ENCODE data around the gene OR52H1. TPM values are rescaled to one million over a fixed set of nuclear protein-coding genes. Genes with fewer than 3 reads are reported as not detected.

Gene OR52H1
- total and polyA plus RNA-seq, 4 experiments from 2014 or later: not detected

GRCh38 chr11:5536482-5536881, 11.9 kb downstream of the OR52H1 start:
- Mint-ChIP-seq H3K36me3 (no peaks in the 10 kb centered on the region), H3K4me1 (no peaks in the 10 kb centered on the region), H3K27me3 (peaks cover 1 to 3% of the 10 kb centered on the region in 2 donors), H3K4me3 (no peak overlapping the region), H3K27ac (no peak overlapping the region), H3K9me3 (peaks cover 0 to 11% (median 3%) of the 10 kb centered on the region in 8 donors)
- no peaks in the 10 kb centered on the region for H3K36me3 ChIP-seq (ENCODE audit: insufficient read depth, low read length)
- no peak for DNase-seq
- ChIA-PET POLR2A (ENCODE audit: partially characterized antibody) (no interaction called here), CTCF (ENCODE audit: partially characterized antibody) (no interaction called here)
- H3K27me3 ChIP-seq (ENCODE audit: insufficient read depth, low read length): no peaks in the 10 kb centered on the region
- H3K9me3 ChIP-seq (ENCODE audit: control insufficient read depth in 1 of 2, low read length in 2 of 2): no peaks in the 10 kb centered on the region
- H3K4me1 ChIP-seq (ENCODE audit: insufficient read depth, low read length): no peaks in the 10 kb centered on the region
- no peak overlapping the region for H3K4me3 ChIP-seq (ENCODE audit: low read length in 2 of 2)
- no peak overlapping the region for H3K27ac ChIP-seq (ENCODE audit: low read depth, low read length)
- intact Hi-C loops (cut with micrococcal nuclease): no loop called here

DNA sequence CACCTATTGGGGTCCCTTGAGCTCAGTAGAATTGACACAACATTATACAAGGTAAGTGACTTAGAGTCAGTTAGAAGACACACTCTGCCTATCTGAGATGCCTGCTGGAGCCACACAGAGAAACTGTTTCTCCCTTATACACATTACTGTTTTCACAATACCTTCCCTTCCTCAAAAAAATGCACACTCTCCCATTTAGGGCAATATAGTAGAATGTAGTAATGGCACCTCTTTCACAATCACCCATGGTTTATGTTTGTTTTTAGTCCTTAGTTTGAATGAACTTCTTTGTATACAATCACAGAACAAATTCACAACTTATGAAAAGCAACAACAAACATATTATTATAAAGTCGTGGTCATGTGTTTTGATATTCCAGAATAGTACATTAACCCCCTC, 14.3 kb downstream of the OR52H1 start:
- Mint-ChIP-seq H3K4me3 (no peak overlapping the region), H3K27me3 (peaks cover 0 to 3% of the 10 kb centered on the region in 2 donors), H3K9me3 (peaks cover 0 to 11% (median 3%) of the 10 kb centered on the region in 8 donors), H3K4me1 (no peaks in the 10 kb centered on the region), H3K27ac (no peak overlapping the region), H3K36me3 (no peaks in the 10 kb centered on the region)
- Histone ChIP-seq H3K4me1 (ENCODE audit: insufficient read depth, low read length) (no peaks in the 10 kb centered on the region), H3K4me3 (ENCODE audit: low read length in 2 of 2) (no peak overlapping the region), H3K36me3 (ENCODE audit: insufficient read depth, low read length) (no peaks in the 10 kb centered on the region), H3K27me3 (ENCODE audit: insufficient read depth, low read length) (no peaks in the 10 kb centered on the region), H3K9me3 (ENCODE audit: control insufficient read depth in 1 of 2, low read length in 2 of 2) (no peaks in the 10 kb centered on the region), H3K27ac (ENCODE audit: low read depth, low read length) (no peak overlapping the region)
- CTCF ChIA-PET (ENCODE audit: partially characterized antibody): no interaction called here
- POLR2A ChIA-PET (ENCODE audit: partially characterized antibody): no interaction called here
- DNase-seq: no peak
- intact Hi-C loops (cut with micrococcal nuclease): no loop called here

DNA sequence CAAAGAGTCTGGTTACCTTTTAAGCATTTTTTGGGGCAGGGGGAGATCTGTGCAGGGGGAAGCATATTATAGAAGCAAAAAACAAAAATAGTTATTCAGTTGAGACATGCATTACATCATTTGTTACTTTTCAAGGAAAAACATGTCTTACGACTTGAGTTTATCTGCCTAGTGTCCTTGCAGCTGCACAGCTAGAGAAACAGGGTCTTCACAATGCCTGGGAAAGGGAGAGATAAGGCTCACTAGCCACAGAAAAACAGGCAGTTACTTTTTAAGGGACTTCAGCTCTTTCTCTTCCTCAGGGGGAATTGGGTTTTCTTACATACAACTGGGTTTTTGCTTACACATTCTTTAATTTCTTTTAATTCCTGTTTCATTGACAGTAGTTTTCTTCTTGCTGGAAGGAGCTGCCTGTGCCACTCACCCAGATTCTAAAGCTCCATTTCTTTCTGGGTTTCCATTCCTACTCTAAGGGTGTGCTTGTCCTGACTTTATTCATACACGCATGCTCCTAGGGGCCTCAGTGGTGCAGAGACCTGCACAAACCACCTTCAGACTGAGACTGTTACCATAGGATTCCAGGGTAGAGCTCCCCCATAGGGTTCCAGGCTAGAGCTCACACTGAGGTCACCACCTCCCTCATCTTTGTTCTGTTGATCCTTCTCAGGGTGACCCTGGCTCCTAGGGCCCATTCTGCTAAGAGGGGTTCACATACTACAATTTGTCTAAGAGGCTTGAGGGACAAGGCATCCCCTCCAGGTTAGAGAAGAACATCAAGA, 17.1 kb downstream of the OR52H1 start:
- H3K36me3 ChIP-seq (ENCODE audit: insufficient read depth, low read length): no peaks in the 10 kb centered on the region
- DNase-seq: no peak
- Mint-ChIP-seq H3K4me1 (no peaks in the 10 kb centered on the region), H3K27me3 (peaks cover 2 to 3% of the 10 kb centered on the region in 2 donors), H3K4me3 (no peak overlapping the region), H3K9me3 (no peaks in the 10 kb centered on the region), H3K27ac (no peak overlapping the region), H3K36me3 (no peaks in the 10 kb centered on the region)
- POLR2A ChIA-PET (ENCODE audit: partially characterized antibody): no interaction called here
- H3K4me1 ChIP-seq (ENCODE audit: insufficient read depth, low read length): no peaks in the 10 kb centered on the region
- no peaks in the 10 kb centered on the region for H3K27me3 ChIP-seq (ENCODE audit: insufficient read depth, low read length)
- H3K27ac ChIP-seq (ENCODE audit: low read depth, low read length): no peak overlapping the region
- no peak overlapping the region for H3K4me3 ChIP-seq (ENCODE audit: low read length in 2 of 2)
- intact Hi-C loops (cut with micrococcal nuclease): no loop called here
- no peaks in the 10 kb centered on the region for H3K9me3 ChIP-seq (ENCODE audit: control insufficient read depth in 1 of 2, low read length in 2 of 2)
- CTCF ChIA-PET (ENCODE audit: partially characterized antibody): no interaction called here

- DNase-seq: no peak
- Histone ChIP-seq H3K36me3 (ENCODE audit: insufficient read depth, low read length) (no peaks in the 10 kb centered on the region), H3K9me3 (ENCODE audit: control insufficient read depth in 1 of 2, low read length in 2 of 2) (no peaks in the 10 kb centered on the region), H3K27ac (ENCODE audit: low read depth, low read length) (no peak overlapping the region), H3K4me3 (ENCODE audit: low read length in 2 of 2) (no peak overlapping the region), H3K27me3 (ENCODE audit: insufficient read depth, low read length) (no peaks in the 10 kb centered on the region), H3K4me1 (ENCODE audit: insufficient read depth, low read length) (no peaks in the 10 kb centered on the region)
- Mint-ChIP-seq H3K4me3 (no peak overlapping the region), H3K27me3 (peaks cover 1 to 5% of the 10 kb centered on the region in 2 donors), H3K36me3 (no peaks in the 10 kb centered on the region), H3K27ac (no peak overlapping the region), H3K4me1 (no peaks in the 10 kb centered on the region), H3K9me3 (no peaks in the 10 kb centered on the region)
- intact Hi-C loops (cut with micrococcal nuclease): no loop called here
- ChIA-PET POLR2A (ENCODE audit: partially characterized antibody) (no interaction called here), CTCF (ENCODE audit: partially characterized antibody) (no interaction called here)
Observed at GRCh38 chr11:5528495-5528894, 19.8 kb downstream of the OR52H1 start.

DNA sequence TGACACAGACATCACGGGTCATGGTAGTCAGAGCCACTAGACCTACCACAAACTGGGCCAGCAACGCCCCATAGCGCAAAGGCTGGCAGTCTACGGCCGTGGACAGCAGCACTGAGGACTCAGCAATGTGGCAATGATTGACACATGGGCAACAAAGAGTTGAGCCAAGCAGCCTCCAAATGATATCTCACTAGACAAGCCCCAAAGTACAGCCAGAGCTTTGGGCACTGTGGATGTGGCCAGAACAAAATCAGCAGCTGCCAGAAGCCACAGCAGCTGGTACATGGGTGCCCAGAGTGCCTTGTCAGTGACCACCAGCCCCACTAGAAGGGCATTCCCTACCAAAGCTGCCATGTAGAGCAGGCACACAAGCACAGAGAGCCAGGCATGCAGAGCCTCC, 20.6 kb downstream of the OR52H1 start:
- Histone ChIP-seq H3K4me3 (ENCODE audit: low read length in 2 of 2) (no peak overlapping the region), H3K4me1 (ENCODE audit: insufficient read depth, low read length) (no peaks in the 10 kb centered on the region), H3K27ac (ENCODE audit: low read depth, low read length) (no peak overlapping the region), H3K27me3 (ENCODE audit: insufficient read depth, low read length) (no peaks in the 10 kb centered on the region), H3K9me3 (ENCODE audit: control insufficient read depth in 1 of 2, low read length in 2 of 2) (no peaks in the 10 kb centered on the region), H3K36me3 (ENCODE audit: insufficient read depth, low read length) (no peaks in the 10 kb centered on the region)
- CTCF ChIA-PET (ENCODE audit: partially characterized antibody): no interaction called here
- Mint-ChIP-seq H3K9me3 (no peaks in the 10 kb centered on the region), H3K4me3 (no peak overlapping the region), H3K27me3 (peaks cover 1 to 5% of the 10 kb centered on the region in 2 donors), H3K4me1 (no peaks in the 10 kb centered on the region), H3K27ac (no peak overlapping the region), H3K36me3 (no peaks in the 10 kb centered on the region)
- intact Hi-C loops (cut with micrococcal nuclease): no loop called here
- DNase-seq: no peak
- POLR2A ChIA-PET (ENCODE audit: partially characterized antibody): no interaction called here

GRCh38 chr11:5524756-5525155, 23.6 kb downstream of the OR52H1 start:
- H3K4me1 ChIP-seq (ENCODE audit: insufficient read depth, low read length): no peaks in the 10 kb centered on the region
- H3K4me1 Mint-ChIP-seq: no peaks in the 10 kb centered on the region
- no peak overlapping the region for H3K27ac Mint-ChIP-seq
- no peak overlapping the region for H3K27ac ChIP-seq (ENCODE audit: low read depth, low read length)
- no peaks in the 10 kb centered on the region for H3K9me3 Mint-ChIP-seq
- no peak overlapping the region for H3K4me3 ChIP-seq (ENCODE audit: low read length in 2 of 2)
- no peaks in the 10 kb centered on the region for H3K36me3 Mint-ChIP-seq
- DNase-seq: no peak
- peaks cover 1 to 5% of the 10 kb centered on the region in 2 donors for H3K27me3 Mint-ChIP-seq
- no peaks in the 10 kb centered on the region for H3K36me3 ChIP-seq (ENCODE audit: insufficient read depth, low read length)
- no peaks in the 10 kb centered on the region for H3K27me3 ChIP-seq (ENCODE audit: insufficient read depth, low read length)
- no peak overlapping the region for H3K4me3 Mint-ChIP-seq
- intact Hi-C loops (cut with micrococcal nuclease): no loop called here
- H3K9me3 ChIP-seq (ENCODE audit: control insufficient read depth in 1 of 2, low read length in 2 of 2): no peaks in the 10 kb centered on the region
- CTCF ChIA-PET (ENCODE audit: partially characterized antibody): no interaction called here
- POLR2A ChIA-PET (ENCODE audit: partially characterized antibody): no interaction called here

GRCh38 chr11:5522308-5522707, 26.0 kb downstream of the OR52H1 start:
- no peaks in the 10 kb centered on the region for H3K4me1 ChIP-seq (ENCODE audit: insufficient read depth, low read length)
- ChIA-PET CTCF (ENCODE audit: partially characterized antibody) (no interaction called here), POLR2A (ENCODE audit: partially characterized antibody) (no interaction called here)
- H3K4me1 Mint-ChIP-seq: no peaks in the 10 kb centered on the region
- intact Hi-C loops (cut with micrococcal nuclease): no loop called here
- H3K36me3 ChIP-seq (ENCODE audit: insufficient read depth, low read length): no peaks in the 10 kb centered on the region
- H3K36me3 Mint-ChIP-seq: no peaks in the 10 kb centered on the region
- H3K4me3 Mint-ChIP-seq: no peak overlapping the region
- H3K9me3 ChIP-seq (ENCODE audit: control insufficient read depth in 1 of 2, low read length in 2 of 2): no peaks in the 10 kb centered on the region
- no peak overlapping the region for H3K4me3 ChIP-seq (ENCODE audit: low read length in 2 of 2)
- H3K27ac Mint-ChIP-seq: no peak overlapping the region
- no peak overlapping the region for H3K27ac ChIP-seq (ENCODE audit: low read depth, low read length)
- H3K27me3 Mint-ChIP-seq: peaks cover 1 to 3% of the 10 kb centered on the region in 2 donors
- H3K9me3 Mint-ChIP-seq: no peaks in the 10 kb centered on the region
- H3K27me3 ChIP-seq (ENCODE audit: insufficient read depth, low read length): no peaks in the 10 kb centered on the region
- DNase-seq: no peak

DNA sequence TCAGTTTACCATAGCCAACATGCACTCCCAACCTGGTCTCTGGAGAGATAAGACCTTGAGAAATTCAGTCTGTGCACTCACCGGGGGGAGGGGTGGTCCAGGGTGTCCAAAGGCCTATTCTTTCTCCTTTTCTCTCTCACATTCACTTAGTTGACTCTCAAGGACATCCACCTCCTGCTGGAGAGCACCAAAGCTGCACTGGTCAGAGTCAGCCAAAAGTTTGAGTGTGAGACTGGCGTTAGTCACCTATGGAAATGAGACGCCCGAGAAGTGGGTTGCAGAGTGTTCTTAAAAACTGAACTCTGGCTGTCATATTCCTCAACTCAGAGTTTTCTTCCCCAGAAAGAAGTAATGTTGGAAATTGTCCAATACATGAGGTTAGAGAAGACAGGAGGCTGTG, 26.8 kb downstream of the OR52H1 start:
- no peak overlapping the region for H3K27ac ChIP-seq (ENCODE audit: low read depth, low read length)
- Mint-ChIP-seq H3K27ac (no peak overlapping the region), H3K27me3 (peaks cover 0 to 3% of the 10 kb centered on the region in 2 donors), H3K4me1 (no peaks in the 10 kb centered on the region), H3K36me3 (no peaks in the 10 kb centered on the region), H3K9me3 (no peaks in the 10 kb centered on the region), H3K4me3 (no peak overlapping the region)
- H3K4me1 ChIP-seq (ENCODE audit: insufficient read depth, low read length): no peaks in the 10 kb centered on the region
- H3K9me3 ChIP-seq (ENCODE audit: control insufficient read depth in 1 of 2, low read length in 2 of 2): no peaks in the 10 kb centered on the region
- intact Hi-C loops (cut with micrococcal nuclease): no loop called here
- no peak for DNase-seq
- ChIA-PET CTCF (ENCODE audit: partially characterized antibody) (no interaction called here), POLR2A (ENCODE audit: partially characterized antibody) (no interaction called here)
- no peak overlapping the region for H3K4me3 ChIP-seq (ENCODE audit: low read length in 2 of 2)
- no peaks in the 10 kb centered on the region for H3K27me3 ChIP-seq (ENCODE audit: insufficient read depth, low read length)
- H3K36me3 ChIP-seq (ENCODE audit: insufficient read depth, low read length): no peaks in the 10 kb centered on the region

Measured in CD4-positive, alpha-beta memory T cell (primary cell).